Measurements from ENCODE around the gene ZNF668.

- TF ChIP-seq BHLHE40 (IDR thresholded peaks at IDR 0.05; ENCODE audit: low read depth, low read length) (no peak), HDAC2 (IDR thresholded peaks at IDR 0.05) (no peak), POLR2A (IDR thresholded peaks at IDR 0.05; ENCODE audit: low read length) (no peak)
Measured at GRCh38 chr16:31084584-31085302, 10.7 kb upstream of the ZNF668 start.
